Body of pancreas (tissue), 4 donors: ENCODE results near the gene CXorf66. TPM values are rescaled to one million over a fixed set of nuclear protein-coding genes. Genes with fewer than 3 reads are reported as not detected.
"Not testable (repeated sequence)": the region's sequence is repeated elsewhere in the genome, so short reads cannot be mapped to it uniquely, and the experiment has no call there.

Experiments used
- ATAC-seq: fragments of 150-250 bp; one replicate; pipeline ENCODE4 v1.9.1; 2016
- DNase-seq, 4 donors: peaks; one replicate each; pipeline ENCODE4 v3.0.0-alpha.2; 2019
- H3K27ac ChIP-seq, 4 donors: fragments of 200-600 bp; sonication (generic); 1 replicate in 3 of 4; 2 replicates in 1 of 4; pipeline versions ENCODE4 v1.5.1 to v1.6.1; 2016 to 2019; ENCODE audit warnings: mild to moderate bottlenecking in 1 of 4, mixed read lengths in 1 of 4, moderate library complexity in 1 of 4
- H3K27me3 ChIP-seq, 2 donors: fragments of 200-600 bp; sonication (generic); one replicate each; pipeline ENCODE4 v1.6.0; 2016; ENCODE audit warnings: mild to moderate bottlenecking in 1 of 2
- H3K36me3 ChIP-seq, 2 donors: fragments of 200-600 bp; sonication (generic); replicated peaks in 1 of 2; 2 replicates each; pipeline ENCODE4 v1.5.1; 2016; ENCODE audit warnings: low read depth in 2 of 2; ENCODE audit not compliant: insufficient read depth in 1 of 2
- H3K4me1 ChIP-seq: fragments of 200-600 bp; sonication (generic); one replicate; pipeline ENCODE4 v1.6.0; 2016
- H3K4me3 ChIP-seq, 2 donors: fragments of 200-600 bp; sonication (generic); 1 replicate in 1 of 2; 2 replicates in 1 of 2; pipeline ENCODE4 v1.5.1; 2016 to 2019
- H3K9me3 ChIP-seq, 3 donors: fragments of 200-600 bp; sonication (generic); 1 replicate in 2 of 3; 2 replicates in 1 of 3; pipeline ENCODE4 v1.5.1; 2016
- POLR2A ChIP-seq, 3 donors: fragments of 450-650 bp; IDR thresholded peaks; one replicate each; pipeline ENCODE4 v1.6.1; 2016; ENCODE audit warnings: antibody characterized with exemption in 3 of 3, mild to moderate bottlenecking in 2 of 3
- WGBS, 2 donors: methylation state at CpG; one replicate each; pipeline ENCODE4 v1.1.5; 2017; 5-methylcytosine and 5-hydroxymethylcytosine counted together
- intact Hi-C: fragments of 100-400 bp; cut with DNase I; formaldehyde crosslinking; loops from one replicate; pipeline ENCODE4 v1.15.1; 2023
- total RNA-seq, 2 donors: library from RNA; depleted of rRNA; stranded (reverse); fragments of >200 nt; gene quantifications; one replicate each; pipeline ENCODE4 v1.1.0, GENCODE V29; 2016
- TF ChIP-seq, protein P1 (sequence below), 7 experiments: fragments of 450-650 bp in 4 of 7; fragments of 200-600 bp in 3 of 7; sonication (generic) in 3 of 7; IDR thresholded peaks; one replicate each; pipeline ENCODE4 v1.5.1; 2016 to 2019; ENCODE audit warnings: antibody characterized with exemption in 7 of 7

The CXorf66 gene
- total RNA-seq, 2 donors from 2014 or later: not detected

DNA sequence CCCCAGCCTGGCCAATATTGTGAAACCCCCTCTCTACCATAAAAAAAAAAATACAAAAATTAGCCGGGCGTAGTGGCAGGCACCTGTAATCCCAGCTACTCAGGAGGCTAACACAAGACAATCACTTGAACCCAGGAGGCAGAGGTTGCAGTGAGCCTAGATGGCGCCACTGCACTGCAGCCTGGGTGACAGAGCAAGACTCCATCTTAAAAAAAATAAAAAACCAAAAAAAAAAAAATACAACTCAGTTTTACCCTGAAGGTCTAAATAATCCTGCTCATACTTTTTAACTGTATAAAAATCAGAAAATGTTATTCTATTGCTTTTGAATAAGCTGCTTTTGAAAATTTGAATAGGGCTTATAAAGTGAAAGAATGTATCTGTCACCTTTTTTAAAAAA lies 838 bp upstream of the CXorf66 start:
- H3K36me3 ChIP-seq, H3K4me1 ChIP-seq, H3K4me3 ChIP-seq, ATAC-seq, intact Hi-C loops, H3K27ac ChIP-seq, H3K27me3 ChIP-seq, H3K9me3 ChIP-seq, DNase-seq: not testable (repeated sequence)
- TF ChIP-seq, protein P1, sequence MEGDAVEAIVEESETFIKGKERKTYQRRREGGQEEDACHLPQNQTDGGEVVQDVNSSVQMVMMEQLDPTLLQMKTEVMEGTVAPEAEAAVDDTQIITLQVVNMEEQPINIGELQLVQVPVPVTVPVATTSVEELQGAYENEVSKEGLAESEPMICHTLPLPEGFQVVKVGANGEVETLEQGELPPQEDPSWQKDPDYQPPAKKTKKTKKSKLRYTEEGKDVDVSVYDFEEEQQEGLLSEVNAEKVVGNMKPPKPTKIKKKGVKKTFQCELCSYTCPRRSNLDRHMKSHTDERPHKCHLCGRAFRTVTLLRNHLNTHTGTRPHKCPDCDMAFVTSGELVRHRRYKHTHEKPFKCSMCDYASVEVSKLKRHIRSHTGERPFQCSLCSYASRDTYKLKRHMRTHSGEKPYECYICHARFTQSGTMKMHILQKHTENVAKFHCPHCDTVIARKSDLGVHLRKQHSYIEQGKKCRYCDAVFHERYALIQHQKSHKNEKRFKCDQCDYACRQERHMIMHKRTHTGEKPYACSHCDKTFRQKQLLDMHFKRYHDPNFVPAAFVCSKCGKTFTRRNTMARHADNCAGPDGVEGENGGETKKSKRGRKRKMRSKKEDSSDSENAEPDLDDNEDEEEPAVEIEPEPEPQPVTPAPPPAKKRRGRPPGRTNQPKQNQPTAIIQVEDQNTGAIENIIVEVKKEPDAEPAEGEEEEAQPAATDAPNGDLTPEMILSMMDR (IDR thresholded peaks at IDR 0.05): peak in 1 of 7 experiments; percentile 12
- 20 to 71% methylated on average over 3 of the region's 3 CpGs for WGBS, 2 donors

DNA sequence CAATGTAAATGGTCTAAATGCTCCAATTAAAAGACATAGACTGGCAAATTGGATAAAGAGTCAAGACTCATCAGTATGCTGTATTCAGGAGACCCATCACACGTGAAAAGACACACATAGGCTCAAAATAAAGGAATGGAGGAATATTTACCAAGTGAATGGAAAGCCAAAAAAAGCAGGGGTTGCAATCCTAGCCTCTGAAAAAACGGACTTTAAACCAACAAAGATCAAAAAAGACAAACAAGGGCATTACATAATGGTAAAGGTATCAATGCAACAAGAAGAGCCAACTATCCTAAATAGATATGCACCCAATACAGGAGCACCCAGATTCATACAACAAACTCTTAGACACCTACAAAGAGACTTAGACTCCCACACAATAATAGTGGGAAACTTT lies 4.2 kb downstream of the CXorf66 start:
- DNase-seq, intact Hi-C loops, H3K27me3 ChIP-seq, ATAC-seq, H3K36me3 ChIP-seq, H3K9me3 ChIP-seq, H3K4me3 ChIP-seq, H3K27ac ChIP-seq, H3K4me1 ChIP-seq: not testable (repeated sequence)
- 20 to 21% methylated on average over 2 of the region's 2 CpGs for WGBS, 2 donors

DNA sequence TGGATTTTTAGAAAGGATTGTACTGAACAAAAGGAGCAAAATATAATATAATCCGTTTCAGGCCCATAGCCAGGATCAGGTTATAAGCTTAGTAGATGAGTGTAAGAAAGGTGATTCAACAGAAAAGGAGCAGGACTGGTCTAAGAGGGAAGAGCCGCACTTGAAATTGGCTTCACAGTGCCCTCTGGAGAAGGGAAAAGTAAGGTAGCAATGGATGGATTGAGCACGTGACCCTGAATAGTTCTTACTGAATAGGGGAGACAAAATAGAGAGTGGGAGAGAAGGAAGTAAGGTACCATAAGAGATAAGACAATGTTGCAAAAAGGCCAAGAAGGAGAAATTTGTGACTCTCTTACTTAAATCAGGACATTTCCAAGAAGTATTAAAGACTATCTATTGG lies 15.6 kb downstream of the CXorf66 start:
- H3K27ac ChIP-seq: no peak overlapping the region
- H3K4me1 ChIP-seq: no peaks in the 10 kb centered on the region
- intact Hi-C loops: no loop called here
- no peaks in the 10 kb centered on the region for H3K9me3 ChIP-seq
- WGBS, 2 donors: 37 to 40% methylated on average over 3 of the region's 3 CpGs
- no peaks in the 10 kb centered on the region for H3K36me3 ChIP-seq
- no peak for DNase-seq
- H3K4me3 ChIP-seq: no peak overlapping the region
- TF ChIP-seq POLR2A (IDR thresholded peaks at IDR 0.05): no peak
- TF ChIP-seq, protein P1 (IDR thresholded peaks at IDR 0.05): no peak
- ATAC-seq: no peak
- no peaks in the 10 kb centered on the region for H3K27me3 ChIP-seq

DNA sequence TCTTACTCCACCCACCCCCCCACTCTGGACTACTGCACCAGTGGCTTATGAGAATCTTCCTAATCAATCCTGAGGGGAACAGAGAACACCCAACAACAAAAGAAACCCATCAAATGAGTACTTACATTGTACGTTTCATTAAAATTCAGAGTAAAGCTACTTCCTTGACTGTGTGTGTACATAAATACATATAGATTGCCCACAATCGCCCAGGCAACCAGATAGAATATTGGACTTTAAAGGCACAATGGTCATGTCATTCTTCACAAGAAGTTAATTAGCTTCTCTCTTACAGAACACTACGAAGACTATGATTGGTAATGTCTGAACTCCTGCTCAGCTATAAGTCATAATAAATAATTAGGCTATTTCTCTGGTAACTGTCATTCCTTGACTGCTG lies 20.2 kb downstream of the CXorf66 start:
- Histone ChIP-seq H3K4me1 (no peaks in the 10 kb centered on the region), H3K27me3 (no peaks in the 10 kb centered on the region), H3K36me3 (no peaks in the 10 kb centered on the region), H3K4me3 (no peak overlapping the region), H3K27ac (no peak overlapping the region), H3K9me3 (no peaks in the 10 kb centered on the region)
- TF ChIP-seq, protein P1 (IDR thresholded peaks at IDR 0.05): no peak
- no peak for TF ChIP-seq POLR2A (IDR thresholded peaks at IDR 0.05)
- intact Hi-C loops: no loop called here
- ATAC-seq: no peak
- 48 to 58% methylated on average over 3 of the region's 3 CpGs for WGBS, 2 donors
- DNase-seq: no peak

DNA sequence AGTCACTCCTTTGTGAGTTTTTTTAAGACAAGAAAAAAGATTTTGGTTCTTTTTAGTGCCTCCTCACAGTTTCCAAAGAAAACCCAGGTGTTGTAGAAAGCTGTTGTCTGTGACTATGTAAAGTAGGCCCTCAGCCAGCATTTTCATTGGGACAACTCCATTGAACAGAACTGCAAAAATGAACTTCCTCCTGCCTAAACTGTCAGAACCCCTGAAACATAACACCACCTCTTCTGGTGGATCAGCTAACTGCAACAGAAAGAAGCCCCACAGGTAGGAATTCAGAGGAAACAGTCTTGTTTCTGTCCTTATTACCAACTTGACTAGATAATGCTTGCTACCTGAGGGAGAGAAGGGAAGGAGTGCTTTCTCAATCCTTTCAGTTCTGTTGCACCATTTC lies 29.1 kb downstream of the CXorf66 start:
- H3K4me1 ChIP-seq: no peaks in the 10 kb centered on the region
- H3K4me3 ChIP-seq: no peak overlapping the region
- H3K9me3 ChIP-seq: no peaks in the 10 kb centered on the region
- H3K27me3 ChIP-seq: no peaks in the 10 kb centered on the region
- no peak for ATAC-seq
- no peak for TF ChIP-seq POLR2A (IDR thresholded peaks at IDR 0.05)
- TF ChIP-seq, protein P1 (IDR thresholded peaks at IDR 0.05): no peak
- H3K27ac ChIP-seq: no peak overlapping the region
- intact Hi-C loops: no loop called here
- no peak for DNase-seq
- H3K36me3 ChIP-seq: no peaks in the 10 kb centered on the region
